Choroid plexus epithelial cell (primary cell): Measurements from ENCODE around the gene CEP120.
"Not testable (repeated sequence)": the region's sequence is repeated elsewhere in the genome, so short reads cannot be mapped to it uniquely, and the experiment has no call there.

Experiments used
- DNase-seq: peaks from one replicate; pipeline ENCODE4 v3.0.0-alpha.2; 2010; ENCODE audit warnings: low read depth
- H3K4me3 ChIP-seq: 2 replicates; pipeline ENCODE4 v1.5.1; 2011; ENCODE audit warnings: low read depth, mild to moderate bottlenecking, control low read depth, low read length, moderate library complexity
- CTCF ChIP-seq: conservative IDR thresholded peaks from 2 replicates; pipeline ENCODE4 v1.5.1; 2011; ENCODE audit warnings: low read depth, mild to moderate bottlenecking, control low read depth, inconsistent platforms, low read length, moderate library complexity

The CEP120 gene

GRCh38 chr5:123438244-123438643 is 15.0 kb upstream of the CEP120 start:
- DNase-seq = no peak
- no peak for TF ChIP-seq CTCF
- H3K4me3 ChIP-seq = no peak overlapping the region

GRCh38 chr5:123436201-123436600 is 13.0 kb upstream of the CEP120 start:
- no peak for TF ChIP-seq CTCF
- no peak overlapping the region for H3K4me3 ChIP-seq

GRCh38 chr5:123434796-123435195 is 11.6 kb upstream of the CEP120 start:
- TF ChIP-seq CTCF = no peak
- H3K4me3 ChIP-seq = no peak overlapping the region
- DNase-seq = no peak

More at GRCh38 chr5:123436201-123436600, 13.0 kb upstream of the CEP120 start:
- DNase-seq = no peak

GRCh38 chr5:123433596-123433995 is 10.4 kb upstream of the CEP120 start:
- TF ChIP-seq CTCF = no peak
- H3K4me3 ChIP-seq = no peak overlapping the region
- DNase-seq = no peak

- H3K4me3 ChIP-seq, DNase-seq: not testable (repeated sequence)
Measured at GRCh38 chr5:123430441-123430840, 7.2 kb upstream of the CEP120 start.

- H3K4me3 ChIP-seq = no peak overlapping the region
- peak; percentile 96 for DNase-seq
- TF ChIP-seq CTCF = no peak
Measured at GRCh38 chr5:123429993-123430392, 6.8 kb upstream of the CEP120 start.

GRCh38 chr5:123429221-123429954 is 6.2 kb upstream of the CEP120 start:
- DNase-seq = peak; percentile 36
- no peak for TF ChIP-seq CTCF
- no peak overlapping the region for H3K4me3 ChIP-seq
